NB4 (cell line): ENCODE data around the gene PARD3.

Experiments
- DNase-seq: peaks from one replicate; pipeline ENCODE4 v3.0.0; 2010; ENCODE audit warnings: low read depth
- H3K4me3 ChIP-seq: one replicate; pipeline ENCODE4 v1.5.1; 2011; ENCODE audit warnings: mild to moderate bottlenecking, low read depth, low read length, moderate library complexity
- MAX ChIP-seq: IDR thresholded peaks from 2 replicates; pipeline ENCODE4 v1.6.1; 2011; ENCODE audit warnings: low read depth, low read length
- MYC ChIP-seq: IDR thresholded peaks from 2 replicates; pipeline ENCODE4 v1.6.1; 2011; ENCODE audit warnings: low read depth, low read length
- POLR2A ChIP-seq: IDR thresholded peaks from 2 replicates; pipeline ENCODE4 v1.6.1; 2011; ENCODE audit warnings: mild to moderate bottlenecking; ENCODE audit not compliant: insufficient read length; ENCODE audit errors: extremely low read depth
- TF ChIP-seq, protein P1 (sequence below): IDR thresholded peaks from one replicate; pipeline ENCODE4 v1.5.1; 2012; ENCODE audit warnings: low read depth, low read length

PARD3 gene

GRCh38 chr10:34127676-34128075 is 687.4 kb downstream of the PARD3 start:
- TF ChIP-seq MYC (no peak), MAX (no peak), POLR2A (no peak)
- TF ChIP-seq, protein P1, sequence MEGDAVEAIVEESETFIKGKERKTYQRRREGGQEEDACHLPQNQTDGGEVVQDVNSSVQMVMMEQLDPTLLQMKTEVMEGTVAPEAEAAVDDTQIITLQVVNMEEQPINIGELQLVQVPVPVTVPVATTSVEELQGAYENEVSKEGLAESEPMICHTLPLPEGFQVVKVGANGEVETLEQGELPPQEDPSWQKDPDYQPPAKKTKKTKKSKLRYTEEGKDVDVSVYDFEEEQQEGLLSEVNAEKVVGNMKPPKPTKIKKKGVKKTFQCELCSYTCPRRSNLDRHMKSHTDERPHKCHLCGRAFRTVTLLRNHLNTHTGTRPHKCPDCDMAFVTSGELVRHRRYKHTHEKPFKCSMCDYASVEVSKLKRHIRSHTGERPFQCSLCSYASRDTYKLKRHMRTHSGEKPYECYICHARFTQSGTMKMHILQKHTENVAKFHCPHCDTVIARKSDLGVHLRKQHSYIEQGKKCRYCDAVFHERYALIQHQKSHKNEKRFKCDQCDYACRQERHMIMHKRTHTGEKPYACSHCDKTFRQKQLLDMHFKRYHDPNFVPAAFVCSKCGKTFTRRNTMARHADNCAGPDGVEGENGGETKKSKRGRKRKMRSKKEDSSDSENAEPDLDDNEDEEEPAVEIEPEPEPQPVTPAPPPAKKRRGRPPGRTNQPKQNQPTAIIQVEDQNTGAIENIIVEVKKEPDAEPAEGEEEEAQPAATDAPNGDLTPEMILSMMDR, result no peak
- H3K4me3 ChIP-seq, result no peak overlapping the region
- DNase-seq, result no peak

DNA sequence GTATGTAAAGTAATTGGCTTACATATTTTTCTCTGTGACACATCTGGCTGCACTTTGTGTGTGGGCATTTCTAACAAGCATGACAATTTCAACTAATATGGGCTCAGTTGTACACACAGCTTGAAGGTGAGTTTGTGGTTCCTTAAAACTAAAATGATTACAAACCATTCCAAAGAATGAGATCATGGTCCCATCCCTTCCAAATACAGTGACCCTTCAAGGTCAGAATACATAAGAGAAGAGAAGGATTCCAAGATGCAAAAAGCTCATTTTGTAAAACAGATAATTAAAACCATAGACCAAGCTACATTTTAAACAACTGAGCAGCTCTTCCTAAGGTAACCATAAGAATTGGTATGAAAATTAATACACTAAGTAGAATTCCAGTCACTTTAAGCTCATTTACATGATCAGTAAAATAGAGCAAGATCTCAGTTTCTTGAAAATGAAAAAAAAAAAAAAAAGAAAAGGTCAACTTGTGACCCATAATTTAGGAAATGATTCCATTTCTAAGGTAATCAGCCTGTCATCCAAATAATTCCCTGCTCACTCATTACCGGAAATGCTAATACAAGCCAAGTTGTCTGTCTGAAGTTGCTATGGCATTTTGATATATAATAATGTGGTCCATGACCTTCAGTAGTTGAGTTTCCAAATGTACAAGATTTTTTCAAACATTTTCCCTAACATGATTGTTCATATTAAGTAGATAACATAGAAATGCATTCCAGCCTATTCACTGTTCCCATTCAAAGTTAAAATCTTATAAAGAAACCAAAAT is 688.5 kb downstream of the PARD3 start:
- TF ChIP-seq MAX, result no peak
- no peak for TF ChIP-seq MYC
- TF ChIP-seq, protein P1, result no peak
- no peak for TF ChIP-seq POLR2A
- no peak overlapping the region for H3K4me3 ChIP-seq
- DNase-seq, result no peak

- DNase-seq, result no peak
- TF ChIP-seq POLR2A (no peak), MYC (no peak), MAX (no peak)
- TF ChIP-seq, protein P1, result no peak
- H3K4me3 ChIP-seq, result no peak overlapping the region
Measured at GRCh38 chr10:34125702-34126101, 689.4 kb downstream of the PARD3 start.

DNA sequence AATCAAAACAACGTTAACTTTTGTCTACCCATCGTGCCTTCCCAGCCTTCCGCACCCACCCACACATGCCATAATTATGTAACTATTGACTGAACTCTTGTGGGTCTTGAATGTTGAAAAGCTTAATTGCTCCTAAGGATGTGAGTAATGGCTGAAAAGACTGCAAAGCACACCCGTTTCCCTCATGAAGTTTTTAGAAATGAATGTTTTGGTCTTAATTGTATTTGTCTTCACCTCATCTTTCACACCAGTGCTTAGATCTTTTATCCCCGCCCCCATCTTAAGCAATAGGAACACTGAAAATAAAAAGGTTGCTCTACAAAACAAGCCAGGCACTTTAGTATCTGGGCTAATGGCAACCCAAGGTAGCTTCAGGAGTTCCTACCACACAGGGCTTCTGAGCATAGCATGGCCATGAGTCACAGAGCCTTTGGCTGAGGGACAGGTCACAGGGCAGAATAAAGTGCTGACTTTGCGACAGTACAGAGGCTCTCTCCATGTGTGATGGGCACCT is 690.5 kb downstream of the PARD3 start:
- DNase-seq, result no peak

GRCh38 chr10:34121781-34122622 is 693.1 kb downstream of the PARD3 start:
- no peak overlapping the region for H3K4me3 ChIP-seq
- DNase-seq, result no peak
- TF ChIP-seq MAX (no peak), POLR2A (no peak), MYC (no peak)
- TF ChIP-seq, protein P1, result no peak

More for the DNA sequence above, 690.5 kb downstream of the PARD3 start:
- H3K4me3 ChIP-seq, result no peak overlapping the region
- TF ChIP-seq, protein P1, result no peak
- TF ChIP-seq MAX (no peak), POLR2A (no peak), MYC (no peak)
